H9 (cell line): ENCODE data around the gene BASP1. TPM values are rescaled to one million over a fixed set of nuclear protein-coding genes. Genes with fewer than 3 reads are reported as not detected.

Source experiments
- DNase-seq: peaks from one replicate; pipeline ENCODE4 v3.0.0-alpha.2; 2017
- H2AFZ ChIP-seq: one replicate; pipeline ENCODE4 v1.6.1; 2013; ENCODE audit warnings: mild to moderate bottlenecking, low read length, control low read depth, moderate library complexity
- H2AK5ac ChIP-seq: 2 replicates; pipeline ENCODE4 v1.6.1; 2013; ENCODE audit warnings: low read length, control low read depth, mixed read lengths; ENCODE audit not compliant: insufficient read length
- H2BK120ac ChIP-seq: one replicate; pipeline ENCODE4 v1.6.1; 2013; ENCODE audit warnings: low read depth, mild to moderate bottlenecking, low read length, control low read depth, inconsistent platforms; ENCODE audit not compliant: poor library complexity, severe bottlenecking
- H2BK12ac ChIP-seq: 2 replicates; pipeline ENCODE4 v1.6.1; 2013; ENCODE audit warnings: low read length, control low read depth, mixed read lengths, low read depth; ENCODE audit not compliant: insufficient read length
- H2BK15ac ChIP-seq: 2 replicates; pipeline ENCODE4 v1.6.1; 2013; ENCODE audit warnings: low read depth, low read length, control low read depth
- H2BK20ac ChIP-seq: one replicate; pipeline ENCODE4 v1.6.1; 2013; ENCODE audit warnings: low read depth, mild to moderate bottlenecking, low read length, control low read depth, inconsistent platforms; ENCODE audit not compliant: poor library complexity, severe bottlenecking
- H2BK5ac ChIP-seq: 2 replicates; pipeline ENCODE4 v1.6.1; 2013; ENCODE audit warnings: low read length, control low read depth, mixed read lengths; ENCODE audit not compliant: insufficient read length
- H3K14ac ChIP-seq: 2 replicates; pipeline ENCODE4 v1.6.1; 2013; ENCODE audit warnings: low read length, control low read depth; ENCODE audit not compliant: insufficient read depth
- H3K18ac ChIP-seq: 2 replicates; pipeline ENCODE4 v1.6.1; 2013; ENCODE audit warnings: low read depth, mild to moderate bottlenecking, mixed read lengths, low read length, control low read depth; ENCODE audit not compliant: insufficient read length
- H3K23ac ChIP-seq: 2 replicates; pipeline ENCODE4 v1.6.1; 2013; ENCODE audit warnings: low read length, control low read depth, mixed read lengths, low read depth; ENCODE audit not compliant: insufficient read length
- H3K23me2 ChIP-seq: 2 replicates; pipeline ENCODE4 v1.6.1; 2013; ENCODE audit warnings: low read depth, mild to moderate bottlenecking, mixed read lengths, low read length, control low read depth; ENCODE audit not compliant: insufficient read length, poor library complexity, severe bottlenecking
- H3K27ac ChIP-seq: 2 replicates; pipeline ENCODE4 v1.5.1; 2013; ENCODE audit warnings: low read length, control low read depth, mixed read lengths, low read depth; ENCODE audit not compliant: insufficient read length
- H3K27me3 ChIP-seq: 2 replicates; pipeline ENCODE4 v1.6.1; 2013; ENCODE audit warnings: low read length, control low read depth, inconsistent platforms; ENCODE audit not compliant: insufficient read depth
- H3K4ac ChIP-seq: 2 replicates; pipeline ENCODE4 v1.6.1; 2013; ENCODE audit warnings: low read depth, mild to moderate bottlenecking, control low read depth, inconsistent platforms, low read length, moderate library complexity
- H3K4me1 ChIP-seq: 2 replicates; pipeline ENCODE4 v1.6.1; 2013; ENCODE audit warnings: low read length, control low read depth, inconsistent platforms; ENCODE audit not compliant: insufficient read depth
- H3K4me2 ChIP-seq: 2 replicates; pipeline ENCODE4 v1.6.1; 2013; ENCODE audit warnings: low read length, control low read depth, mixed read lengths; ENCODE audit not compliant: insufficient read length, insufficient read depth
- H3K56ac ChIP-seq: 2 replicates; pipeline ENCODE4 v1.6.1; 2013; ENCODE audit warnings: low read depth, mild to moderate bottlenecking, mixed read lengths, low read length, control low read depth; ENCODE audit not compliant: insufficient read length
- H3K79me1 ChIP-seq: 2 replicates; pipeline ENCODE4 v1.6.1; 2013; ENCODE audit warnings: low read depth, mild to moderate bottlenecking, moderate library complexity, low read length, control low read depth, inconsistent platforms; ENCODE audit not compliant: insufficient read depth, poor library complexity, severe bottlenecking
- H3K79me2 ChIP-seq: 2 replicates; pipeline ENCODE4 v1.6.1; 2013; ENCODE audit warnings: low read length, control low read depth, inconsistent platforms; ENCODE audit not compliant: insufficient read depth
- H3K9ac ChIP-seq: 2 replicates; pipeline ENCODE4 v1.6.1; 2013; ENCODE audit warnings: low read length, control low read depth, mixed read lengths; ENCODE audit not compliant: insufficient read length; ENCODE audit errors: extremely low read depth
- H3K9me3 ChIP-seq: one replicate; pipeline ENCODE4 v1.6.1; 2013; ENCODE audit warnings: low read depth, low read length, inconsistent platforms; ENCODE audit not compliant: control insufficient read depth
- H3T11ph ChIP-seq: one replicate; pipeline ENCODE4 v1.6.1; 2013; ENCODE audit warnings: mild to moderate bottlenecking, low read length, control low read depth, inconsistent platforms
- H4K20me1 ChIP-seq: one replicate; pipeline ENCODE4 v1.6.1; 2013; ENCODE audit not compliant: control insufficient read depth, insufficient read length, insufficient read depth
- H4K5ac ChIP-seq: 2 replicates; pipeline ENCODE4 v1.6.1; 2013; ENCODE audit warnings: low read depth, mild to moderate bottlenecking, mixed read lengths, low read length, control low read depth; ENCODE audit not compliant: insufficient read length
- H4K8ac ChIP-seq: replicated peaks from 2 replicates; pipeline ENCODE4 v1.6.1; 2013; ENCODE audit warnings: low read length, control low read depth, mixed read lengths, low read depth; ENCODE audit not compliant: insufficient read length
- H4K91ac ChIP-seq: 2 replicates; pipeline ENCODE4 v1.6.1; 2013; ENCODE audit warnings: low read depth, mild to moderate bottlenecking, moderate library complexity, mixed read lengths, low read length, control low read depth; ENCODE audit not compliant: insufficient read length
- H3K27ac Mint-ChIP-seq, 3 experiments: 2 replicates in 2 of 3; 3 replicates in 1 of 3; pipeline ENCODE4 v1.8.0; 2020 to 2021; ENCODE audit warnings: mixed read lengths in 3 of 3, mild to moderate bottlenecking in 1 of 3, moderate library complexity in 1 of 3
- H3K27me3 Mint-ChIP-seq: 2 replicates; pipeline ENCODE4 v1.8.0; 2021; ENCODE audit warnings: low read depth, mild to moderate bottlenecking, moderate library complexity, mixed read lengths
- H3K36me3 Mint-ChIP-seq, 3 experiments: 2 replicates in 2 of 3; 3 replicates in 1 of 3; pipeline ENCODE4 v1.8.0; 2020 to 2021; ENCODE audit warnings: low read depth in 3 of 3, mixed read lengths in 3 of 3; ENCODE audit not compliant: insufficient read depth in 1 of 3
- H3K4me1 Mint-ChIP-seq, 2 experiments: 2 replicates each; pipeline ENCODE4 v1.8.0; 2020; ENCODE audit warnings: mixed read lengths in 2 of 2
- H3K4me3 Mint-ChIP-seq, 2 experiments: 2 replicates in 1 of 2; 3 replicates in 1 of 2; pipeline ENCODE4 v1.8.0; 2020 to 2021; ENCODE audit warnings: mild to moderate bottlenecking in 2 of 2, mixed read lengths in 2 of 2, moderate library complexity in 1 of 2
- H3K9me3 Mint-ChIP-seq, 2 experiments: 2 replicates in 1 of 2; 3 replicates in 1 of 2; pipeline ENCODE4 v1.8.0; 2020; ENCODE audit warnings: mild to moderate bottlenecking in 2 of 2, mixed read lengths in 2 of 2, moderate library complexity in 1 of 2
- WGBS: extraction: QIAGEN DNeasy Blood & Tissue Kit; methylation state at CpG from one replicate; pipeline ENCODE4 v1.1.7; 2013; ENCODE audit warnings: missing lambda C conversion rate, low lambda C conversion rate, mixed read lengths; ENCODE audit not compliant: insufficient read length; ENCODE audit errors: extremely low coverage; 5-methylcytosine and 5-hydroxymethylcytosine counted together
- total RNA-seq: library from RNA; stranded (reverse); gene quantifications from 2 replicates; pipeline ENCODE4 v1.2.1, GENCODE V29; 2021
- TF ChIP-seq, protein P1 (sequence below): fragments of 200-600 bp; sonication (generic); conservative IDR thresholded peaks from 3 replicates; pipeline ENCODE4 v1.8.0; 2021; ENCODE audit warnings: antibody characterized with exemption, mild to moderate bottlenecking

BASP1 gene
- total RNA-seq, 1 experiment from 2014 or later, result 180 TPM

DNA sequence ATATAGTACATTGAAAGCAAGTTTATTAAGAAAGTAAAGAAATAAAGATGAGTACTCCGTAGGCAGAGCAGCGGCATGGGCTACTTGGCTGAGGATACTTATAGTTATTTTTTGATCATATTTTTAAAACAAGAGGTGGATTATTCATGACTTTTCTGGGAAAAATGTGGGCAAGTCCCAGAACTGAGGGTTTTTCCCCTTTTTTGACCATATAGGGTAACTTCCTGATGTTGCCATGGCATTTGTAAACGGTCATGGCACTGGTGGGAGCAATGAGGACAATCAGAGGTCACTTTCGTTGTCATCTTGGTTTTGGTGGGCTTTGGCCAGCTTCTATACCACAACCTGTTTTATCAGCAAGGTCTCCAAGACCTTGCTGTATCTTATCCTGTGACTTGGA is 5.2 kb upstream of the BASP1 start:
- Histone ChIP-seq H2BK12ac (no peak overlapping the region), H3K4ac (no peak overlapping the region), H4K5ac (no peak overlapping the region), H3K79me1 (no peaks in the 10 kb centered on the region), H2AFZ (no peak overlapping the region), H3K27me3 (no peaks in the 10 kb centered on the region), H3K4me2 (no peak overlapping the region), H3T11ph (no peak overlapping the region), H3K18ac (no peak overlapping the region), H3K23ac (no peak overlapping the region), H3K79me2 (no peaks in the 10 kb centered on the region), H4K91ac (no peak overlapping the region), H3K9me3 (no peaks in the 10 kb centered on the region), H3K9ac (no peak overlapping the region), H2BK20ac (no peak overlapping the region), H4K8ac (no peak overlapping the region), H3K23me2 (peaks cover 7% of the 10 kb centered on the region), H4K20me1 (no peaks in the 10 kb centered on the region), H2BK15ac (no peak overlapping the region), H3K56ac (no peak overlapping the region), H3K27ac (no peak overlapping the region), H3K4me1 (peaks cover 13% of the 10 kb centered on the region; the same call in 1 of the 2 replicates), H2BK120ac (no peak overlapping the region), H2BK5ac (no peak overlapping the region), H3K14ac (no peak overlapping the region), H2AK5ac (no peak overlapping the region)
- no CpG with 5 or more reads among the region's 4 CpGs for WGBS
- TF ChIP-seq, protein P1, sequence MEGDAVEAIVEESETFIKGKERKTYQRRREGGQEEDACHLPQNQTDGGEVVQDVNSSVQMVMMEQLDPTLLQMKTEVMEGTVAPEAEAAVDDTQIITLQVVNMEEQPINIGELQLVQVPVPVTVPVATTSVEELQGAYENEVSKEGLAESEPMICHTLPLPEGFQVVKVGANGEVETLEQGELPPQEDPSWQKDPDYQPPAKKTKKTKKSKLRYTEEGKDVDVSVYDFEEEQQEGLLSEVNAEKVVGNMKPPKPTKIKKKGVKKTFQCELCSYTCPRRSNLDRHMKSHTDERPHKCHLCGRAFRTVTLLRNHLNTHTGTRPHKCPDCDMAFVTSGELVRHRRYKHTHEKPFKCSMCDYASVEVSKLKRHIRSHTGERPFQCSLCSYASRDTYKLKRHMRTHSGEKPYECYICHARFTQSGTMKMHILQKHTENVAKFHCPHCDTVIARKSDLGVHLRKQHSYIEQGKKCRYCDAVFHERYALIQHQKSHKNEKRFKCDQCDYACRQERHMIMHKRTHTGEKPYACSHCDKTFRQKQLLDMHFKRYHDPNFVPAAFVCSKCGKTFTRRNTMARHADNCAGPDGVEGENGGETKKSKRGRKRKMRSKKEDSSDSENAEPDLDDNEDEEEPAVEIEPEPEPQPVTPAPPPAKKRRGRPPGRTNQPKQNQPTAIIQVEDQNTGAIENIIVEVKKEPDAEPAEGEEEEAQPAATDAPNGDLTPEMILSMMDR, result no peak
- Mint-ChIP-seq H3K4me1 (peaks cover 45 to 61% of the 10 kb centered on the region in 2 experiments), H3K9me3 (no peaks in the 10 kb centered on the region; a peak in 2 of 5 replicates), H3K27ac (no peak overlapping the region; a peak in 1 of 7 replicates), H3K36me3 (peaks cover 4 to 22% (median 4%) of the 10 kb centered on the region in 3 experiments; a peak in 5 of 7 replicates), H3K27me3 (no peaks in the 10 kb centered on the region), H3K4me3 (no peak overlapping the region)
- DNase-seq, result no peak
